Measurements from ENCODE around the gene LEMD3.

The LEMD3 gene

DNA sequence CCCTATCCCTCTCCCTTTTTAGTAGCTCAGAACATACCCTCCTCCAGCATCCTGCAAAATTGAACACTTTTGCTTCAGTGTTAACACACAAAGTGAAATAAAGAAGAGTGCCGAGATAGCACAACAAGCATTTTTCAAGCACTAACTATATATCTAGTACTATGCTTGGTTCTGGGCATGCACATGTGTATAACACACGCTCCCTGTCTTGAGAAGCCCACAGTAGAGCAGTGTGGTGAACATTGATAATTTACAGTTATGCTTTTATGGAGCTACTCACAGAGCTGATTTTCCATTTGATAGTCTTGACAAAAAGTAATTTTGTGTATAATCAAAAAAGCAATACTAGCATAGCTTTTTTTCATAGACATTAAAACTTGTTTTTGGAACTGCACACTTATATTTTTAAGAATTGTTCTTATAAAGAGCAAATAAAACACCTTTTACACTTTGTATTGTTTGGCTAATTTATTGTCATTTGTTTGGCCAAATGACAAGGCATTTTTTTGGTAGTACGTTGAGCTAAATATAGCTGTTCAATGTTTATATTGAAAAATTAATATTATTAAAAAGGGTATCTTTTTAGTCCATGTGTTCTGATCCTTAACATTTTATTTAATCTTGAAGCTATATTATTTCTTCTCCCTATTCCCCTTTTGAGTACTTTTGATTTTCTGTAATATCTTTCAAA, 39.7 kb downstream of the LEMD3 start:
- no peak for DNase-seq

DNA sequence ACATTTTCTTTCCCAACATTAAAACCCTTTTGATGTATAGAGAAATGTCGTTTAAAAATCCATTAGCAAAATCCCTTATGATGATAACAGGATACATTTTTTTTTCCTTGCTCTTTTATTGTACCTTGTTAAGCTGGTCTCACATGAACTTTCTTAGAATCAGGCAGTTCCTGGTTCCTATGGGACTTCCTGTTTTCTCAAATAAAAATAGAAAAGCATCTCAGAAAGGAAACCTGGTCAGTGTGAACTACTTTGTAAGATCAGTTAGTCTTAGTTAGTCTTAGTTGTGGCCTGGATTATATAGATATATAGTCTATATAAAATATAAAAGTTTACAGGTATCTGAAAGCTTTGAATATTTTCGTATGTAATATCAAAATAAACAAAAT, 40.3 kb downstream of the LEMD3 start:
- DNase-seq: no peak

DNA sequence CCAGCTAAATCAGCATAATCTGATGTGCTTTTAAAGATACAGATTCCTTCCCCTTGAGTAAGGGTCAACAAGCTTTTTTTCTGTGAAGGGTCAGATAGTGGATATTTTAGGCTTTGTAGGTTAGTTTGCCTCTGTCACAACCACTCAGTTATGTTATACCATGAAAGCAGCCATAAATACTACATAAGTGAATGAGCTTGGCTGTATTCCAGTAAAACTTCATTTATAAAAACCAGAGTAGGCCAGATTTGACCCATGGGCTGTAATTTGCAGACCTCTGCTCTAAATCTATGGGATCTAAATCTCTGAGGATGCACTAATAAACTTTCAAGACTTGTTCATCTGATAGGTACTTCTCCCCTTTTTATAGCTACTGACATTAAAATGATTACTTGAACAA, 47.7 kb downstream of the LEMD3 start:
- DNase-seq: no peak

DNA sequence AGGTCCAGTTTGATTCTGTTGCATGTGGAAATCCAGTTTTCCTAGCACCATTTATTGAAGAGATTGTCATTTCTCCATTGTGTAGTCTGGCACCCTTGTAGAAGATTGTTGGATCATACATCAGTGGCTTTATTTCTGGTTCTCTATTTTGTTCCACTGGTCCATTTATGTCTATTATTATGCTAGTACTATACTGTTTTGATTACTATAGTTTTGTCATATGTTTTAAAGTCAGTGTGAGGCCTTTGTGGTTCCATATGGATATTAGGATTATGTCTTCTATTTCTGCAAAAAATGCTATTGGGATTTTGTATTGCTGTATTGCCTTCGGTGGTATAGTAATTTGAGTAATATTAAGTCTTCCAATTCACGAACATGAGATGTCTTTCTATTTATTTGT, 51.4 kb downstream of the LEMD3 start:
- no peak for DNase-seq

DNA sequence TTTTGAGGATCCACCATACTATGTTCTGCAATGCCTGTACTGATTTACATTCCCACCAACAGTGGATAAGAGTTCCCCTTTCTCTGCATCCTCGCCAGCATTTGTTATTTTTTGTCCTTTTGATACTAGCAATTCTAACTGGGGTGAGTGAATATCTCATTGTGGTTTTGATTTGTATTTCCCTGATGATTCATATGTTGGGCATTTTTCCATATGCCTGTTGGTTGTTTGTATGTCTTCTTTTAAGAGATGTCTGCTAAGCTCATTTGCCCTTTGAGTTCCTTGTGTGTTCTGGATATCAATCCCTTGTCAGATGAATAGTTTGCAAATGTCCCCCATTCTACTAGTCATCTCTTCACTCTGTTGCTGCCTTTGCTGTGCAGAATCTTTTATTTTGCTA, 60.1 kb downstream of the LEMD3 start:
- DNase-seq: peak; percentile 75

DNA sequence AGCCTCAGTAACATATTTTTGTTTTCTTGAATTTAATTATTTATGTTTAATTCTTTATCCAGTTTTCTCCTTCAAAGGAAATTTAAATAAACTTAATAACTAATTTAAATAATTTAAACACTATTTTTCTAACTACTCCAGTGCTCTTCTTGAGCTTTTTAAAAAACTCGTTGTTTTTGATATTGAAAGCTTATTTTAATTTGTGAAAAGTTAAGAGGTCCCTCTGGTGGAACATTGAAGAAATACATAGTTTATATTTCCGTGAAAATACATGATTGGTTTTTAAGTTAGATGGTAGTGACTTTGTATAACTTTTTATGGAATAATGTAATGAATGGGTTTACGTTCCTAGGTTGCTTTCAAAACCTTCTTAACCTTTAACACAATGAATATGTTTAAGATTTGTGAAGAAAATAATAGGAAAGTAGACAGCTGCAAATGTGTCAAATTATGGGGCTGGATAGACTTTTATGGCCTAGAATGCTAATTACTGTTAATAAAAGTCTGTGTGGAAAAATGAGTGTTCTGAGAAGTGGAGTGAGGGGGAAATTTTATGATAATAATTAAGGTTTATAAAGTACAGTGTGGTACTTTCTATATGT, 63.2 kb downstream of the LEMD3 start:
- DNase-seq: peak; percentile 36

DNA sequence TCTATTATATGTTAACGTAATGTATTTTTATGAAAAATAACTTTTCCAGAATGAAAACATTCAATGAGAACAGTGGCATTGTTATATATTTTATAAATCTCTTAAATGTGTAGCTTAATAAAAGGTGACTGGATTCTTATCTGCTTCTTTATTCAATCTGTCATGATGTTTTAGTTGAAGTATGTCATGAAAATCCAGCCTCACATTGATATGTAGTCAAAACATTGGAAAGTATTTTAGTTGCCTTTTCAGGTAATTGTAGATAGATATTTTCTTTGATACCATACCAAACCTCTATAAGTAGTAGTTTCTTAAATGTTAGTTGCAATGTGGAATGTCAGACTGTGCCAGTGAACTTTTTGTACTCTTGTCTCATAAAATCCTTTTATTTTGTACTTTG, 67.8 kb downstream of the LEMD3 start:
- no peak for DNase-seq

DNA sequence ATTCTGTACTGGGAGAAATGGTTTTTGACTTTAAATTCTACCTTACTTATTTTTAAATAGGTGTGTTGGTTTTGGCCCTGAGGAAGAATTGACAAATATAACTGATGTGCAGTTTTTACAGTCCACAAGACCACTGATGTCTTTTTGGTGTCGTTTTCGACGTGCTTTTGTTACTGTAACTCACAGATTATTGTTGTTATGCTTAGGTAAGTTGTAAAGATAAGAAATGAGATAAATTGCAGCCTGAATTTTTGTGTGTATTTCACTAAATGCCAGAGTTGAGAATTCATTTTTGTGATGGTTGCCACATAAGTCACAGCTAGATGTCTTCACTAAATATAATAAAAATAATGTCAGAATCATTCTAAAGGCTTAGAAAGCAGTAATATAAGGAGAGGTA, 69.2 kb downstream of the LEMD3 start:
- no peak for DNase-seq

DNA sequence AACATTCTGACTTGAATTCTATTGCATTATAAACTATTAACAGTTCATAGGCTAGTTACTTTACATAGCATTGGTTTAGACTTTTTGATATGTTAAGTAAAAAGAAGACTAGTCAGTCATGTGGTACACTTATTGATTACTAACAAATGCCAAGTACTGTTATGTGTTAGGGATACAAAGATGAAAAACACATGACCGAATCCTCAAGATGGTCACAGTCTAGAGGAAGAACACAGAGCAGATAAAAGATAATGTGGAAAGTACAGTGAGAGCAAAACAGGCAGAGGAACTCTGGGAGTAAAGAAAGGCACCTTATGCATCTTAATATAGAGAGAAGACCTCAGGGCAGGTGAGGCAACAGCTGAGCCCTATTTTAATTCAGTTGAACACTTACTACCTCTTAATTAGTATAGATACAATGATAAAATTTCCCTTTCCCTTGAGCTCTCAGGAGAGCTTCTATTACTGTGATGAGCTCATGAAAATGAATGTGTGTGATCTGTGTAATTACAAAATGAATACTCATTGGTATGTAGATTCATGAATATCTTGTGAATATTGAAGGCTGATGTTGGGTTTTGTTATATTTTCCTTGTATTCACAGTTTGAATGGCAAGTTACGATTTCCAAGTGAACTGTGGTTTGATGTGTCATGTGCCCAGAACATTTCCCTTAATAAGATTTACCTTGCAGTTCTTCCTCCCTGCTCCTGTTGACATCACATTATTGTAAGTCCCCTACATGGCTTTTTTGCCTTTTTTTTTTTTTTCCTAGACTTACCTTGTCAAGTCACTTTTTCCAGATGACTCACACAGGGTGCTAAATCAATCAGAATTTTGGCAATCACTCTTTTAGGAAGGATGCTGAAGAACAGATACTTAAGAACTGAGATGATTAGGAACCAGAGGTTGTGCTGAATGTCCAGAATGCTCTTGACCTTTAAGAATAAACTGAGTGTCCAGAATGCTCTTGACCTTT, 79.6 kb downstream of the LEMD3 start:
- no peak for DNase-seq

DNA sequence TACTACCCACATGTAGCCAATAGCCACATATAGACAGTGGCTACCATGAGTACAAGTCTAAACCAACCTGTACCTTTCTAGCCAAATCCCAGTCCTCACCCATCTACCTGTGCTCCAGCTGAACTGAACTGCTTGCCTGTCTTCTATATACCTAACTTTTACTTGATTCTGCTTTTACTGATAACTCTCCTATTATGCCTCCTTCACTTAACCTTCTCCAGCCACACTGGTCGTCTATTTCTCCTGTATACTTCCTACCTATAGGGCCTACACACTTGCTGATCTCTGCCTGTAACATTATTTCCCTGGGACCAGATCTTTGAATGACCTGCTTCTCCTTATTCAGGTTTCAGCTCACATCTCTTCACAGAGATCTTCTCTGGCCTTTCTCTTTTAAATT, 83.1 kb downstream of the LEMD3 start:
- DNase-seq: no peak

DNA sequence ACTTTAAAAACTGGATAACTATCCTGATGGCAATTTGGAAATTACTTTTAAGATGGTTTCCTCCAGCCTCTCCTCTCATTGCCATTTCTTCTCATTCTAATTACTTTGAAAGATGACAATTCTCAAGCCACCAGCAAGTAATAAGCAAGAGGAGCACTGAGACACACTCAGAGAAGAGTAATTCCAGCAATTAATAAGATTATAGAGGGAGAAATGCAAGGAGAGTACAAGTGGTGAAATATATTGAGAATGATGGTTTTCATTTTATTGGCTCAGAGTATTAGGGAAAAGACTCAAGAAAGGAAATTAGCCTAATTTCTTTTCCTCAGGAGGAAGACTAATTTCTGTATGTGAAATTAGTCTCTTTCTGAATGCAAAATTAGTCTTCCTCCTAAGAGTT, 88.6 kb downstream of the LEMD3 start:
- no peak for DNase-seq

DNA sequence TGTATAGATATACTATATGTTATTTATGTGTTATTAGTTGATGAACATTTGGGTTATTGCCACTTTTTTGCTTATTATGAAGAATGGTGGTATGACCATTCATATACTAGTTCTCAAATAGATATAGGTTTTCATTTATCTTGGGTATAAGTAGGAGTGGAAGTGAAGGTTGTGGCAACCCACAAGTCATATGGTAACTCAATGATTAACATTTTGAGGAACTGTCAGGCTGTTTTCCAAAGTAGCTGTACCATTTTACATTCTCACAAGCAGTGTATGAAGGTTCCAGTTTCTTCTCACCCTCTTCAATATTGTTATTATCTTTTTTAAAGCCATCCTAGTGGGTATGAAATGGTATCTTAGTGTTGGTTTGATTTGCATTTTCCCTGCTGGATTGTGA, 90.1 kb downstream of the LEMD3 start:
- no peak for DNase-seq

DNA sequence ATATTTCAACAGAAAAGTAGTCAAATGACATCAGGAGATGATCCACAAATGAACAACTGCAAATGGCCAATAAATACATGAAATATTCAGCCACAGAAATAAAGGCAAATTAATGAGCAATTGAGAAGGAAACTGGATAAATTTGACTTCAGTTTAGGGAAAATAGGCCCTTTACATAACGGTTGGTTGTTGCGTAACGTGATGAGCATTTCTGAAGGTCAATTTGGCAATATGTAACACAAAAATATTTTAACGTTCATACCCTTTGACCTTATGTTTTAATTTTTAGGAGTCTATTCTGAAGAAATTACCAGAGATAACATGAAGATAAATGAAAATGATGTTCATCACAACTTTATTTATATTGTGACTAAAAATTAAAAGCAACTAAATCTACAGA, 94.4 kb downstream of the LEMD3 start:
- DNase-seq: no peak

DNA sequence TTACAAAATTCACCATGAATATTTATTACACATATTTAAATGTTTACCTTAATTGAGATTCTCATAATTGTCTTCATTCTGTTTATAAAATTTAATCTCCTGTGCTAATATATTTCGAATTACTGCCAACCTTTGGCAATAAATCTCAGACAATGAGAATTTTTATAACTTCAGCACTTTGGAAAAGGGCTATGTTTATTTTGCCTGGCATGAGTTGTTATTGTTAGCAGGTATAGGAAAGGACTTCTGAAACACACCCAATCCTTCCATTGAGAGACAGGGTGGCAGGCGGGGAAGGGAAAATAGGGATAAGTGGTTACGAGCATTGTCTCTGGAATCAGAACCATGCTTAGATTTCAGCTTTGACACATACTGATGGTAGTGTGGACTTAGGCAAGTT, 97.0 kb downstream of the LEMD3 start:
- no peak for DNase-seq

DNA sequence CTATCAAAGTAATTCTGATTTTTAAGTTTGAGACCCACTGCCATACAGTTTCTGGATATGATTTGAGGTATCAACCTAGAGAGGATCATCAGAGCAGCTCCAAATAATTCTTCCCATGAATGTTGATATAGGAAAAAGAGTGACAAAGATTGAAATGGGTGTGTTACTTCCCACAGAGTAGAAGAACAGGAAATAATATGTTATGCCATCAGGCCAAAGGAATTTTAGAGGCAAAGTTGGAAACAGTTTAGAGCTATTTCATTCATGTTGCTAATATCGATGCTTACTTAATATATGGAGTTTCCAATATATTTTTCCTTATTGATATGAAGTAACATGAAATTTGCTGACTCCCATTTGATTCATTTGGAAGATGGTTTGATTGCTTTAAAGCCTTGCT, 100.2 kb downstream of the LEMD3 start:
- DNase-seq: peak; percentile 9

DNA sequence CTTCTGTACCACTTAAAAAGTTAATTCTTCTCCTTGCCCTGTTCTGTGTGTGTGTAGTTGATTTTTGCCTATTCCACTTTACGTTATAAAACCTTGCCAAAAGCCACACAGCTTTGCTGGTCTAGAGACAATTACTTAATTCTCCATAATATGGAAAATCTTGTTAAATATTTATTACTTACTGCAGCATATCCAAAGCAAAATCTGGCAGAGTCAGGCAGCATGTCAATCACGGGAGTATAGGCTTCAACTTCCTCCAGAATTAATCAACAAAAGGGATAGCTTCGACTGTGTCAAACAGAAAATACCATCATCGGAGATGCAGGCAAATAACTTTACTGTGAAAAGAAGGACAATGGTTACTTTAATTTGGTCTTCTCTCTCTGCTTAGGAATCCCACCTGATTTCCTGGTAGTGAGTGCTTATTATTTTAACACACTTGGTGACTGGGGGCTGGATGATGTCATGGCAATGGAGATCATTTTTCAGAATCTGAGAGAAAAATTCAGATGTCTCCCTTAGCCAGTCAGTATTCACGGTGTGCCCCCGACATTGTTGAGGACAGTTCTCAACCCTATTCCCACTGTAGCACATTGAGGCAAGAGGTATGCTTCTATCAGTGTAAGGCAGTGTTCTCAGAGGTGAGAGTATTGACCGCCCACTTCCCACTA, 105.4 kb downstream of the LEMD3 start:
- DNase-seq: no peak

DNA sequence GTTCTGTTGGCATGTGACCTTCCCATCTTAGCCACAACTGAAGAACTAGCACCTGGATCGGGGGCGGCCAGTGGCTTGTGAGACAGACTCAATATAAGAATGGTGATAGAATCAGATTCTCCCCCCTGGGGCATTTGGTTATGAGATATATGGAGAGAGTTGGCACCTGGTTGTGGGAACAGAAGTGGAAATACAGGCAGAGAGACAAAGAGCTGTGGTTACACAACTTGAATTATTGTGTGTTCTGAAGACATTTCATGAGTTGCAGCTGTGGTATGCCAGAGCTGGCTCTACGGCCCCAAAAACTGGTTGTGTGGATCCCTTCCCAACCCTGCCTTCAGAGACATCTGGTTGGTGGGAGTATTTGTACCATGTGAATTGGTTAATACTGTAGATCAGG, 106.2 kb downstream of the LEMD3 start:
- DNase-seq: no peak

DNA sequence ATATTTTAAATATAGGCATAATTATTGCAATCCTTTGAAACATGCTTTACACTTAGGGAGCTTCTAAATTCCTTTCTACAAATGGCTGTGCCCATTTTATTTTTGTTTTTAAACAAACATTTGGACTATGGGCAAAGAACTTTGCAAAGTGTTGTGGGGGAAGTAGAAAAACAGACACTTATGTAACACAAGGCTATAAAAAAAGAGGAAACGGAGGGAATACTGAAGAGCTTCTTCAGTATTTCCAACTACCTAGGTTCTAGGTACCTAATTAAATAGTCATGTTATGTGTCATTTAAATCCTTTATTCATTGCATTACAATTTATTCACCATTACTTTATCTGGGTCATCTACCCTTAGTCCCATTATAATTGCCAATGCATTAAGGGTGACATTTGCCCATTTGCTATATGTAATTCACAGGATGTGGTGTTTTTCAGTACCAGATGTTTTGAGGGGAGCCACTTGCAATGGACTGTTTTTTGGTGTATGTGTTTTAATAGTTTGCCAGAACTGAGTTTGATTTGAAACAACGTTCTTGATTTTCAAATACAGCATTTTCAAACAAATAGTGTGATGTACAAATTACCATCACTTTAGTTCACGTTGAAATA, 107.6 kb downstream of the LEMD3 start:
- DNase-seq: no peak

DNA sequence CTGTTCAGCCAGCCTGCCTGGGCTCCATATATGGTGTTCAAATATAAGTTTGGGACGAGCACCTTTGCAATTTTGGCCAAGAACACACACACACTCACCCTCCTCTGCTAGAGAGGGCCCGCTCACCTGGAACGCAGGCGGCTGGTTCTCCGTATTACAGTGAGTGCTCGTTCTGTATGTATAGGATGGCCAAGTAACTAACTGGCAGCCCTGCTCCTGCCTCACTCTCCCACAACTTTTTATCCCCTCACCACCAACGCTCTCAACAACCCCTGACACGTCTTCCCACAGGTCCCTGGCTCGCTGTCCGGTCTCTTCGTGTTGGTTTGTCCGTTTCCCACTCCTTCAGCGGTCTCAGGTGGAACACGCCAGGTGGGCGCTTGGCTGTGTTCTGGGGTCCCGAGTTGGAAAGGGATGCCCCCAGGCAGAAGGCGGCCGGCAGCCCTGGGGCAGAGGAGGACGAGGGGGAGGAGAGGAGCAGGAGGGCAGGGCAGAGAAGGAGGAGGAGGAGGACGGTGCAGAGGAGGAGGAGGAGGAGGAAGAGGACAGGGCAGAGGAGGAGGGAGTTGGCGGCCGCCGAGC, 108.7 kb downstream of the LEMD3 start:
- DNase-seq: no peak

DNA sequence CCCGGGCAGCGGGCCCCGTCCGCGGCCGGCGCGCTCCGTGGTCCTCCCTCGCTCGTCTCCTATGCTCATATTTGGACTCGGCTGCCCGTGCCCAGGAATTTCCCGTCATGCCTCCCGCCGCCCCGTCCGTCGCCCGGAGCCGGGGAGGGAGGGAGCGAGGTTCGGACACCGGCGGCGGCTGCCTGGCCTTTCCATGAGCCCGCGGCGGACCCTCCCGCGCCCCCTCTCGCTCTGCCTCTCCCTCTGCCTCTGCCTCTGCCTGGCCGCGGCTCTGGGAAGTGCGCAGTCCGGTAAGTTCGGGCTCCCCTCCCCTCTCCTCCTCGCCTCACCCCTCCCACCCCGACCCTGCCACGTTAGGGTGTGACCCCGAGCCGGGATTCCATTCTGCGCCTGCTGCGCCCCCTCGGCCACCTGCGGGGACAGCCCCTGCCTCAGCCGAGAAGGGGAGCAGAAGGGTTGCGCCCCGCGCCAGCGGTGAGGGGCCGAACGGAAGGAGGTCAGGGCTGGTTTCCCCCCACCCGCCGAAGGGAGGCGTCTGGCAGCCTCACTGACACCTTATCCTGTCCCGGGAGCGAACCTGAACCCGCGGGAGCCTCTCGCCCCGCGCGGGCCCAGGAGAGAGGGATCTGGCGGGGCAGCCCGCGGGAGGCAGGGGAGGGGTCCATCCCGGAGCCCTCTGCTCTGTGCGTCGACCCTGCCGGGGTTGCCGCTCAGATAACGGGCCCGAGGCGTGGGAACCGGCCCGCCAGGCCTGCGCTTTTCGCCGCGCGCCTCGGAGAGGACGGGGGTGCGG, 109.4 kb downstream of the LEMD3 start, which contains the start of gene MSRB3:
Gene MSRB3, plus strand, starts transcription at position 108 of the 793 bp plus-strand sequence. CDS start 29,897 bp downstream, outside the sequence.
- DNase-seq: peak; percentile 82

DNA sequence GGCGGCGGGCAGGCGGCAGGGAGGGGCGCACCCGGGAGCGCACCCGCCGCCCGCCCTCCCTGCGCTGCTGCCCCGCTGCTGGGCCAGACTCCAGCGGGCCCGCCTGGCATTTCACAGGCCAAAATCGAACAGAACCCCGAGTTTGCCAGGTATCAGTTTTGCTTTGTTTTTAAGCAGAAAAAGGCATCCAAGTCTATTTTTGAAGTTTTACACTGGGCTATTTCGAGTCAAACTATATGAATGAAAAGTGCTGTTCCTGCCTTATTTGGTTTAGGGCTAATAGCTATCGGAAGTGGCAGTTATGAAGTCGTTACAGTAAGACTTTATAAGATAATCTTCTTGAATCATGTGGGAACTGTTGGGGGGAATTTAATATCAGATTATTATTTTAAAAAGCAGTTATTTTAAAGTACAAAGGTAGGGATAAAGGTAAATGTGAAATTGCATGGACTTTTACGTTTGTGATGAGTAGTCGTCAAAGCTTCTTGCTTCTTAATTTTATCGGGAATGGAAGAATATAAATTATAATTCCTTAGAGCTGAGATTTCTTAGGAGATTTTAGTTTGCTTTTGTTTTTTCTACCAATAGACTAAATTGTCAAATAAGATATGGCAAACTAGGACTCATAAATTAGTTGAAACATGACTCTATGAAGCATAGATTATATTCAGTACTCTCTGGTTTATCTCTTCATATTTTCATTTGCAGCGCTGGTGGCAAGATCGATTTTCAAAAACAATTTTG, 110.2 kb downstream of the LEMD3 start:
- peak; percentile 33 for DNase-seq

Data from HCEC 1CT (cell line).